Posterior cingulate gyrus (tissue), 11 donors: Measurements from ENCODE around the gene TBXAS1.

Experiments used
- DNase-seq, 10 donors: peaks; one replicate each; pipeline versions ENCODE4 v3.0.0 to v3.0.0-alpha.2; 2020 to 2021; ENCODE audit warnings: mixed read lengths in 3 of 10
- intact Hi-C: fragments of 100-400 bp; cut with DNase I; formaldehyde crosslinking; loops from one replicate; pipeline ENCODE4 v1.15.1; 2023

Gene TBXAS1

DNA sequence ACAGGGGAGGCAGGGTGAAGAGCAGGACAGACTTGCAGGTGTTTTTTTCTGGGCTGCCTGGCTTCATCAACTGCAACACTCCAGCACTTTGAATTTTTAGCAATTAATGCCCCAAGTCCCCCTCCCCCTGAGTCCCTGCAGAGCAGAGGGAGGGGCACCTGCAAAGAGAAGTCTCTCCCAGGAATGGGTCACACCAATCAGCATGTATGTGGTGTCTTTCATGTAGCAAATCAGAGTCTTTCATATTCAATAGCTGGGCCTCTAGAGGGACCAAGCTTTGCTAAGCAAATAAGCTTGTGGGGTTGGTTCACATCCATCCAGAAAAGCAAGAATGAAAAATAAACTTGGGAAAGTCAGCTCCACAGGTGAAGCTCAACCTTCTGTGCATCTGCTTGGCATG, 143.0 kb downstream of the TBXAS1 start:
- DNase-seq, result no peak
- intact Hi-C loops, result no loop called here

DNA sequence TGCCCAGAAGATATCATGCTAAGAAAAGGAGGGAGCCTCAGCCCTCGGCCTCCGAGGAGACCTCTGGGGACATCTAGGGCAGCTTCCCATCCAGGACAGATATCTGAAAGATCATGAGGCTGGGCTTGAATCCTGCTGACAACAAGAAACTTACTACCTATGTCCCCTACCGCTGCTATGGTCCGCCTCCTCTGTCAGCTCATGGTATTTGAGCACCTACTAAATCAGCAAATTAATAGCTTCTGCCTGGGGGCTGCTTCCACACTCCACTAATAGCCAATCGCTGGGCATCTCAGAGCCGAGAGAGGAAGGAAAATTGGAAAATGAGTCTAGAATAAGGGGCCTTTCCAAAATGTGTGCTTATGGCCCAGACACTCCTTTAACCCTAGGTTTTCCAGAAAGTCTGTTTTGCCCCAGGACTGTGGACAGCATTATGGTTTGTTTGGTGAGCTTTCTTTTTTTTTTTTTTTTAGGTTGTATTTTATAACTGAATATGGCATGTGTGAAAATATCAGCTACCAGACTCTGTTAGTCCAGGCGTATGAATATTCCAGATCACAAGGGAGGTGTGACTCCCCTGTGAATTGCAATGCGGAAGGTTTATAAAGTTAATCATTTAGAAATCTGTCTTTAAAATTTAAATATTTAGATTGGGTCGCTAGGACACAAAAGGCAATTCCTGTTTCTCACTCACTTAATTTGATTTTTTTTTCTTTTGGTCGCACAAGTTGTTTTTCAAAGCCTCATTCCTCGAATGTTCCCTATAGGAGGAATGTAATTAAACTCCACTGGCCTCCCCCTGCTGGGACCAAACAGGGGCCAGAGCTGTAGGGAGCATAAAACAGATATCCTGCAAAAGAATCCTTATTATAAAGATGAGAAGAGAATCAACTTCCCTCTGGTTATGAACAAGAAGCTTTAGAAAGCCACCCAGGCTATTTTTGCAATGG, 144.3 kb downstream of the TBXAS1 start:
- no peak for DNase-seq
- intact Hi-C loops, result no loop called here

DNA sequence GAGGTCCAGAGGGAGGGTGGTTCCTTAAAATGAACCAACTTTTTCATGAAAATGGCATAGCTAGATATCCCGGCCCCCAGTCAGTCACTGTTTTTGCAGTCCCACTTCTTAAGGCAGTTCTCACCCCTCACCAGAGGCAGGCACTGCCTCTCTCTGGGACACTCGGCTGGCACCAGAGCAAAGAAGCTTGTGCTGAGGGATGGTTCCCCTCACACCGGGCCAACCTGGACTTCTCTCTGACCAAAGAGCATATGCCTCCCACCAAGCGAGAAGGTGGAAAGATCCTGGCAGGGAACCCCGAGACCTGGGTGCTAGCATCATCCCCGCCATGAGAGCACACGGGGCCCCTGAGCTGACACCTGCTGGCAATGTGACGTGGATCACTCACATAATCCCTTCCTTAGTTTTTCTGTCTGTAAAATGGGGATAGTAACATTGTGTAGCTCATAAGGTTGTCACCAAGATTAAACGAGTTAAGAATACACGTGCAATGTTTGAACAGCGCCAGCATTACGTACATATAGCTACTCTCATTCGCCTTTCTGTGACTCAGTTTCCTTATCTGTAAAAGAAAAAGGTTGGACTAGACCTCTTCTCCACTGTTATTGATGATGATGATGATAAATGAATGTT, 145.2 kb downstream of the TBXAS1 start:
- intact Hi-C loops, result no loop called here

DNA sequence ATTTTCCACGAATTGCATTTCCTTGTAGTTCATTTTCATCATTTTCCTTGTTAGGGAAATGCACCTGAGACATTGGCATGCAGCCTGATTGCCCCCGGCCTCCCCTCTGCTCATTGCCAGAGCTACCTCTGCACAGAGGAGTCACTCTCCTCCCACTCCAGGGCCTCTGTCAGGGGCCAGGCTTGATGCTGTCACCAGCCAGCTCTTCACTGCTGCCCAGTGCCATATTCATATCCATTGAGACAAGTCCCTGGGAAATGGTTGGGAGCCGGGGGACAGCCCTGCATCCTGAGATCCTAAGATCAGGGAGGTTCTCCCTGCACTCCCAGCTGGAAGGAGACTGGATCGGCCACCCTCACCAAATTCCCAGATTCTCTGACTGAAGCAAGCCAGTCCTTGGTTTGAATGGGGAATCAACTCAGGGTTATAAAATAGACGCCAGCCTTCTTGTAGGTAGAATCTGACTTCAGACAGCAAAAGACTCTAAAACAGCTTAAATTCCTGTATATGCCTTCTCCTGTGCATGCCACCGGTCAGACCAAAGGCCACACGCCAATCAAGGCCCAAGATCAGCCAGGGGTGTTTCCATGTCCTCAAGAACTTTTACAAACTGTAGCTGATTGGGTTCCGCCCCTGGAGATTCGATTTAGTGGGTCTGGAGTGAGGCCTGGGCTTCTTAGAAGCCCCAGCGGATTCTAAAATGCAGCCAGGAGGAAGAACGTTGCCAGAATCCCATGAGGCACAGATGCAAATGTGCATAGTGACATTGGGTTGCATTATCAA, 147.2 kb downstream of the TBXAS1 start:
- intact Hi-C loops, result no loop called here
- no peak for DNase-seq

More for the DNA sequence above, 145.2 kb downstream of the TBXAS1 start:
- no peak for DNase-seq

DNA sequence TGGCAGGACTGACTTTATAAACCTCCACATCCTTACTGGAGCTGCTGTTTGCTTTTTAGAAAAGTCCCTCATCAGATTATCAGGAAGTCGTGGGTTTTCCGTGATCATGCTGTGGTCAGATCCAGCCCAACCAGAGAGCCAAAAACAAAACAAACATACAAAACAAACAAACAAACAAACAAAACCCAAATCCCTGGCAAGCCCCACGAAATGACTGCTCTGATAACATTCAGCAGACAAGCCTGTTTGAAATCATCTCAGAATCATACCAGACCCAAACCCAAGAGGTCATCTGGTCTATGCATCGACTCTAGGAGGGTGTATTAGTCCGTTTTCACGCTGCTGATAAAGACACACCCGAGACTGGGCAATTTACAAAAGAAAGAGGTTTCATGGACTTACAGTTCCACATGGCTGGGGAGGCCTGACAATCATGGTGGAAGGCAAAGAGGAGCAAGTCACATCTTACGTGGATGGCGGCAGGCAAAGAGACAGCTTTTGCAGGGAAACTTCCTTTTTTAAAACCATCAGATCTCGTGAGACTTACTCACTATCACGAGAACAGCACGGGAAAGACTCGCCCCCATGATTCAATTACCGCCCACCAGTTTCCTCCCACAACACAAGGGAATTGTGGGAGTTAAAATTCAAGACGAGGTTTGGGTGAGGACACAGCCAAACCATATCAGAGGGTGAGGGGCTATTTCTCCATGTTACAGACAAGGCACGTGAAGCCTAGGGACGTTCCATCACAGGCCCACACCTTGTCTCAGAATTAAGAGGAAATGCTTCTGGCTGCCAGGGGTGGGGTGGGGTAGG, 148.0 kb downstream of the TBXAS1 start:
- DNase-seq, result no peak
- intact Hi-C loops, result no loop called here

DNA sequence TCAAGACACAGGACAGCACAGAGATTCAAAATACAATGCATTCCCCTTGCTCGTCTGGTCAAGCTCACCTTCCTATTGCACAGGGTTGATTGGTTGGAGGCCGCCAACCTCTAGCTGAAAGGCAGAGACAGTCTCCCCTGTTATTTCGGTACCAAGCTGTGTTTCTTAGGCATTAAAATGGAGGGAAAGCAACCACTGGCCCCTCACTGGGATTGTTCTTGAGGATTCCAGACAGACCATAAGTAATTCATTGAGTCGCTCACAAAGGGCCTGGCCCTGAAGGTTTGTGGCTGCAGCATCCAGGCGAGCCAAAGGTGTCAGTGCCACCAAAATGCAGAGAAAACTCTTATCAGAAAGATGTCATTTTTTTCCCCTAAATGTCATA, 152.4 kb downstream of the TBXAS1 start:
- DNase-seq, result peak in 1 of 10 donors; percentile 15
- intact Hi-C loops, result no loop called here

DNA sequence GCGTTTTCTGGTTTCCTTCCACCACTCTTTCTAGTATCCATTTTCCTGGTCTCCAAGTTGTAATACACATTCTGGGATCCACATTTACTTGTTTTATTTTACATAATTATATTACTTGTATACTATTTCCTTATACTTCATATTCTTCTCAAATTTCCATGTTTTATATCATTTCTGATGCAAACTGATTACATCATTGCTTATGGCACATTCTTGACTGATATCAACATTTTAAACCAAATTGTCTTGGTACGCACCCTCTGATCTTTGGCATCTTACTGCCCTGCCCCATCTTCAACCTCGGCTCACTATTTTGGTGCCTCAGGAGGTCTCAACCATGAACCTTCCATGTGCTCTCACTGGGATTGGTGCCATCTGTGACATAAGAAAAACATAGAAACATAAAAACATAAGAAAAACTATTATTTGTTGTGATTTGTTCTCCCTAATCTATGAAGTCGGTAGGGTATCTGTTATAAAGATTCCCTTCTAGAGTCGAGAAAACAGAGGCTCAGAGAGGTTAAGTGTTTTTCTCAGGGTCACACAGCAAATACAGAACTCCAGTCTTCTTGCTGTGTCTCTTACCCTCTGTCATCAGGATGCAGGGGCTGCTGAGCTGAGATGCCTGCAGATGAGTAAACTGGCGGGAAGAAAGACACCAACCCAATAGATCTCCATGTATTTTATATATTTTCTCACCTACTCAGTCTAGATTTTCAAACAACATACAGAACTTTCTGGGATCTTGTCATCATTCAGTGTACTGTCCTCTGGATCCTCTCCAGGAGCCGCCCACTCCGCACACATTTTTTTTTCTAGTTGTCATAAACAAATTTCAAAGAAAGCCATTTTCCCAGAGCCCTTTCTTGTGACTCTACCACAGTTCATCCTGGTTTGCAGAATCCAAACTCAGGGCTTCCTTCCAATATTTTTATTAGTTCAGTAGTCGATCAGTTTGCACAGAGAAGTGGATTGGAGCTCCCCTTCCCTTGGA, 154.2 kb downstream of the TBXAS1 start:
- intact Hi-C loops, result no loop called here
- no peak for DNase-seq

DNA sequence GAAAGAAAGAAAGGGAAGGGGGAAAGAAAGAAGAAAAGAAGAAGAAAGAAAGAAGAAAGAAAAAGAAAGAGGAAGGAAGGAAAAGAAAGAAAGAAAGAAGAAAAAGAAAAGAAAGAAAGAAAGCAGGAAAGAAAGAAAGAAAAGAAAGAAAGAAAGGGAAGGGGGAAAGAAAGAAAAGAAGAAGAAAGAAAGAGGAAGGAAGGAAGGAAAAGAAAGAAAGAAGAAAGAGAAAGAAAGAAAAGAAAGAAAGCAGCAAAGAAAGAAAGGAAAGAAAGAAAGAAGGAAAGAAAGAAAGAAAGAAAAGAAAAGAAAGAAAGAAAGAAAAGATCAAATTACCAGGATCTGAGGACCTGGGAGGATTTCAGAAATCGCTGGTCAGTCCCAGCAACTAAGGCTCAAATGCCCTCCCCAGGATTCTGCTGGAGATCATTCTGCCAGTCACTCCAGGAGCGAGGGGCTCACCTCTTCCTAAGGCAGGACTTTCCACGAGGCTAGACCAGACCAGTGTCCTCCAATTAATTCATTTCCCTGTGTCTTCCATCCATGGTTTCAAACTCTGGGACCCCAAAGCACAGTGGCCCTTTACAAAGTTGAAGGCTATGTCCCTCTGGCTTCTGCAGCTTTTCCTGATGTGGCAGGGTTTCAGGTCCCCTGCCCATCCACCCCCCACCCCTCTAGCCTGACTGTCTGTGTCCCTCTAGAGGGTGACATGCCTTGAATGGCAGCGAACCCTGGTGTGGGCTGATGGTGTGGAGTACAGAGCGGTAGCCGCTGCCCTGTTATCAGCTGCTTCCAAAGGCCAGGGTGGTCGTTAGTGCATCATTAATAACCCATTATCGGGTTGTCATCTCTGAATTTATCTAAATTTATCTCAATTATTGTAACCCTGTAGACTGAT, 155.8 kb downstream of the TBXAS1 start:
- intact Hi-C loops, result no loop called here
- DNase-seq, result no peak

DNA sequence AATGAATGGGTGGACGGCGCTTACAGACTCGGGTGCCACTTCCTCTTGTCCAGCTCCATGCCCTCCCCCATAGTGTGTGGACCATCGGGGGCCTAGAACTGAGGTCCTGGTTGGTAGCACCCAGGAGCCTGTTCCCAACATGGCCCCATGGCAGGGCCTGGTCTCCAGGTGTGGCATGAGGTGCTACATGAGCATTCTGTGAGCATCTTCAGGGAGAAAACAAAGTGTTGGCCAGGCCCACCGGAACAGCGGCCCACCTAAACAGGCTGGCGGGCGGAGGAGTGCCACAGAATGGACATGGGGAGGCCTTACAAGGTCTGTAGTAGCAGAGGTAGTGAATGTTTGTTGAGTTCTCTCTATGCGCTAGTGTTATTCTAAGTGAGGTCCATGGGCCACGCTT, 156.7 kb downstream of the TBXAS1 start:
- intact Hi-C loops, result no loop called here
- DNase-seq, result no peak

DNA sequence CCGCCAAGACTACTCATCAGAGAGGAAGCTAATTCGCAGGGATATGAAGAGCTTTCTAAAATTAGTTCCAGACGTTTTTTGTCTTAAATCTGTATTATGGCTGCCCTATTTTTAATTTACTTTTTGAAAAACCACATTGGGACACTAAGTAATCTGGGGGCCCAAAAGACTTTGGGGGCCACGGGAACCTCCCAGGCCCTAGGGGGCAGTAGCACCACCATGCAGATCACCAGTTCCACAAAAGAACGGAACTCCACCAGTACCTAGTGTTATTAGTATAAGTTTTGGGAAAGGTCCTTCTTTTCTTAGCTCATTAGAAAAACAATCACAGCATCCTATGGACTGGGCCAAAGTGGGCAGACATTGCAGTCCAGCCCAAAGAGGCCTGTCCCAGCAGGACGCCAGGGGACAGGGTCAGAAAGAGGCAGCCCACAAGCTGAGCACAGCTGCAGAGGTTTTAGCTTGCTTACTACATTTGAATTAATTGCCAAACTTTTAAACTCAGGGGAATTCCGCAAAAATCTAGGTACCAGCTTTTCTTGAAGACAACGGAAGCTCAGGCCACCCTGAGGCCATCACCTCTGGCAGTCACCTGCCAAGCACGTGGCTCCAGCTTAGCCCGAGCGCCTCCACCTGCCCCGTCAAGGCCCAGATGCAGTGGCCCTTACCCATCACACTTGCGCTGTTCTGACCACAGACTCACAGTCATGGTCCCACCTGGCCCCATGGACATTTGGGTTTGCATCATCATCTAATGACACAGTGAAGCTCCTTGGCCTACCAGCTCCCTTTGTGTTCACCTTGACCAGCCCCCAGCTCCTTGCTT, 158.8 kb downstream of the TBXAS1 start:
- DNase-seq, result no peak
- intact Hi-C loops, result no loop called here

DNA sequence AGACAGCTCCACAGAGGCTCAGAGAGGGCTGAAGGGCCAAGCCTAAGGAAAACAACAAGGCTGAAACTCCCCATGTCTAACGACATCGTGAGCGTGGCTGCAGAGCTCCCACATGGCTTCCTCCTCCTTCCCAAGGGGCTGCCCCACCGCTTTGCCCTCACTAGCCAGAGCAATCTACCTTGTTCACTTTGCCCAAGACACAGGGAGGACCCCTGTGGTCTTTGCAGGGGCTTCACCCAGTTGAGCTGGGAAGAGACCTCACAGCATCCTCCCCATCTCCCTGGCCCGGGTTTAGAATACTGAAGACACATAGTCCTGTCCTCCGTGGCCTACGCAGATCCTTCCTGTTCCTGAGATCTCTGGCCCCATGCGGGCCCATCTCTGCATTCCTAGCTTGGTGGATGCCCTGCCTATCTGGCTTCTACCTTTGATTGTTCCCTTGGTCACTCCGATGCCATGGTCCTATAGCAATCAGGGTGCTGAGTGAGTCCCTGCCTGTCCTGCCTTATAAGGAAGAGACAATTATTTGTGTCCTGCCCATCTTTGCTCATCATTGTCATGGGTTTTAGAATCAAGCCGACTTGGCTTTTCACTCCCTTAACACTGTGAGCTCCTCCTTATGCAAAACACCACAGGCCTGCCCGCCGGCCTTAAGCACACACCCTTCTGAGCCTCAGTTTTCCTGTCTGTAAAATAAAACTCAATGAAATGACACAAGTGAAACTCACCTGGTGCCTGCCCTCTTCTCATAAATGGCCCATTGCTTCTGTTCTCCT, 160.5 kb downstream of the TBXAS1 start:
- no peak for DNase-seq
- intact Hi-C loops, result no loop called here

DNA sequence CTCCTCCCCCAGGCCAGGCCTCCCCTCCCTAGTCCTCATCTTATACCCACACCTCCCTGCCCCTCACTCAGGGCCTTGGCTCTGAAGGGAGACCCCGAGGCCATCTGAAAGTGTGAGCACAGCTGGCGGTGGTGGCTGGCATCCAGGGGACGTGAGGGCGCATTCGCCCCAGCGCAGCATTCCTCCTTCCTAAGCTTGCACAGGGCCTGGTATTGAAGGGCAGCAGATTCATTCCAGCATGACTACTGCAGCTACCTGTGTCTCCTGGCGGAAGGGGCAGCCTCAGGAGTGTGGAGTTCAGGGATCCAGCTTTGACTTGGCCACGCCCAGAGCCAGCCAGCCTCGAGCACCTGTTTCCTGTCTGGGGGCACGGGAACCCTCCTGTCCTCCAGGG, 161.1 kb downstream of the TBXAS1 start:
- DNase-seq, result no peak
- intact Hi-C loops, result no loop called here

DNA sequence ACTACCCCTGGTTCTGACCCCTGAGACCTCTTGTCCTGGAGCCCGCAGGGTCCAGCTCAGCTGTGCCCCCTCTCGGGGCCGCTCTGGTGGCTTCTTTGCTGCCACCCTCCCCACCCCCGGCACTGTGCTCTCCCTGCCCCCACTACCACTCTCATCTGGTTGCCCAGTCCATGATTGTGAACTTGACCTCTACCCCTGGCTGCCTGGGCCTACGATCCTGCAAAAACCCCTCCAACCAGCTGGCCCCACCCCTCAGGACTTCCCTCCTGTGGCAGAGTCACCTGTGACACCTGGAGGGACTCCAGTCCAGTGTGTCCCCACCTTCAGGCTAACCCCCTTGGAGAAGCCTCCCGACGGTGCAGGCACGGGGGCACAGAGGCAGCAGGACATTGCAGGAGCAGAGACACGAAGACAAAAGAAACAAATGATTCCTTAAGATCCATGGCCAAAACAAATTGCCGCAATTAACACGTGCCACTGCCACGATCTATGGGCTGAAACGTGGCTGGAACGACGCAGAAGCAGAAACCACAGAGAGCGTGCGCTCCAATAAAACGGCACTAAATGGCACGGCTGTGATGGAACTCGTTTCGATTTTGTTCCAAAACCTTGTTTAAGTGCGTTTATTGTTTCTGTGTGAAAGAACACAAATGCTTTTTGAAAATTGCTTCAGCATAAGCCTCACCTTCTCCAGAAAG, 161.7 kb downstream of the TBXAS1 start:
- DNase-seq, result peak in 1 of 10 donors; percentile 44
- intact Hi-C loops, result no loop called here

DNA sequence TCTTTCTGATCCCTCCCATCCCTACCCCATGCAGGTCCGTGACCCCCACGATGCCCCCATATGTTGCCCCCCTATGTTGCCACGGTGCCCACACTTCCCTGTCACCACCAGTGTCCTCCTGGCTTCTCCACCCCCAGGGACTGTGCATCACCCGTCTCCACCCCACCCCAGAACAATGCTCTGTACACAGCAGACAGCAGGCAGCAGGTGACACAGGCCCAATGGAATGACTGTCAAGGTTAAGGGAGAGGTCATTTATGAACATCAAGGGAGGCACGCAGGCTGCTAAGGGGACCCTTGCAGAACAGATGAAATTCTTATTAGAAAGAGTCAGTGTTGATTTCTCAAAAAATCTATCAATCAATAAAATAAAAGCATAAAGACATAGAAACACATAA, 162.2 kb downstream of the TBXAS1 start:
- intact Hi-C loops, result no loop called here
- no peak for DNase-seq

DNA sequence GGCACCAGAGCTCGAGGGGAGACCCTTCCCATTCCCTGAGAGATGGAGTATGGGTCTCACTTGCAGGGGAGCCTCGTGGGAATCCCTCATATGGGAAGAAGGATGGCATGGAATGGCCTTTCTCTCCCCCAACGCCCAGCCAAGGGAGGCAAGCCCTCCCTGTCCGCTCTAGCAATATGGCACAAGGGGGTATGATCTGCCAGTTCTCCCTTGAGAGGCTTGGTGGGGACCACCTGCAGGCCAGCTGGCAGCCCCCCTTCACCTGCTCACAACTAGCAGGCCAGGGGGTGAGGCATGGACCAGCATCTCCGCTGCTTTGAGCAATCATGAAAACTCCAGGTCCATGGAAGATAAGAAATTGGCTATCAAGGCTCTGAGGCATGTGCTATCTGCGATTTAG, 162.8 kb downstream of the TBXAS1 start:
- intact Hi-C loops, result no loop called here
- no peak for DNase-seq
